ENCODE data around the gene PRDM16.

- TF ChIP-seq GLI4 (tag by site-specific recombination; IDR thresholded peaks at IDR 0.05) (no peak), ZNF23 (tag by site-specific recombination; IDR thresholded peaks at IDR 0.05; ENCODE audit: borderline replicate concordance) (no peak), CTCF (tag by site-specific recombination; IDR thresholded peaks at IDR 0.05) (no peak)
Measured at GRCh38 chr1:3074297-3074741, 5.3 kb downstream of the PRDM16 start.
